Measurements from ENCODE around the gene SNTB2. TPM values are rescaled to one million over a fixed set of nuclear protein-coding genes. Genes with fewer than 3 reads are reported as not detected.
"Not testable (repeated sequence)": the region's sequence is repeated elsewhere in the genome, so short reads cannot be mapped to it uniquely, and the experiment has no call there.

SNTB2 gene
- total and polyA plus RNA-seq, 2 donors (not counting 1 experiment from before 2014, with no cell fraction given): 51.8 to 63.3 TPM

- H3K27me3 ChIP-seq (ENCODE audit: control insufficient read depth, insufficient read depth, low read length): no peaks in the 10 kb centered on the region
- H3K36me3 ChIP-seq (ENCODE audit: control insufficient read depth, insufficient read depth, low read length): no peaks in the 10 kb centered on the region
- no peak overlapping the region for H3K9ac ChIP-seq (ENCODE audit: insufficient read depth, low read length)
- DNase-seq (ENCODE audit: low read depth in 2 of 2): no peak
- no peaks in the 10 kb centered on the region for H3K4me1 ChIP-seq (ENCODE audit: control insufficient read depth, extremely low read depth, insufficient read depth, low read length)
- no peaks in the 10 kb centered on the region for H4K20me1 ChIP-seq (ENCODE audit: control insufficient read depth, extremely low read depth, insufficient read depth, low read length)
- no peak for TF ChIP-seq CTCF (conservative IDR thresholded peaks at IDR 0.05 in 1 of 2, IDR thresholded peaks at IDR 0.05 in 1 of 2; ENCODE audit: low read depth in 1 of 2, low read length in 2 of 2)
- no peak for TF ChIP-seq EZH2 (IDR thresholded peaks at IDR 0.05; ENCODE audit: low read length, missing control alignments)
- H2AFZ ChIP-seq (ENCODE audit: low read length): no peak overlapping the region
- no peaks in the 10 kb centered on the region for H3K9me3 ChIP-seq (ENCODE audit: control insufficient read depth, insufficient read depth, low read depth, low read length)
- no peak overlapping the region for H3K27ac ChIP-seq (ENCODE audit: insufficient read depth, low read length)
- no peak overlapping the region for H3K4me3 ChIP-seq (replicated peaks in 1 of 4; ENCODE audit: control extremely low read depth in 1 of 4, insufficient read depth in 1 of 4, low read depth in 3 of 4, low read length in 4 of 4)
- no peak overlapping the region for H3K4me2 ChIP-seq (ENCODE audit: extremely low read depth, insufficient read depth, low read length)
- no peaks in the 10 kb centered on the region for H3K79me2 ChIP-seq (ENCODE audit: control insufficient read depth, insufficient read depth, low read length)
These were observed 107.1 kb downstream of the SNTB2 start for GRCh38 chr16:69294051-69294450.

GRCh38 chr16:69296771-69297170 is 109.8 kb downstream of the SNTB2 start:
- not testable (repeated sequence) for H3K79me2 ChIP-seq (ENCODE audit: control insufficient read depth, insufficient read depth, low read length); H3K9ac ChIP-seq (ENCODE audit: insufficient read depth, low read length); H3K4me1 ChIP-seq (ENCODE audit: control insufficient read depth, extremely low read depth, insufficient read depth, low read length); H4K20me1 ChIP-seq (ENCODE audit: control insufficient read depth, extremely low read depth, insufficient read depth, low read length); H3K9me3 ChIP-seq (ENCODE audit: control insufficient read depth, insufficient read depth, low read depth, low read length); H3K36me3 ChIP-seq (ENCODE audit: control insufficient read depth, insufficient read depth, low read length); H2AFZ ChIP-seq (ENCODE audit: low read length); H3K27ac ChIP-seq (ENCODE audit: insufficient read depth, low read length); H3K27me3 ChIP-seq (ENCODE audit: control insufficient read depth, insufficient read depth, low read length); H3K4me3 ChIP-seq (replicated peaks in 1 of 4; ENCODE audit: control extremely low read depth in 1 of 4, insufficient read depth in 1 of 4, low read depth in 3 of 4, low read length in 4 of 4); DNase-seq (ENCODE audit: low read depth in 2 of 2); H3K4me2 ChIP-seq (ENCODE audit: extremely low read depth, insufficient read depth, low read length)

- DNase-seq (ENCODE audit: low read depth in 2 of 2): no peak
- no peaks in the 10 kb centered on the region for H3K9me3 ChIP-seq (ENCODE audit: control insufficient read depth, insufficient read depth, low read depth, low read length)
- no peaks in the 10 kb centered on the region for H3K79me2 ChIP-seq (ENCODE audit: control insufficient read depth, insufficient read depth, low read length)
These were observed 111.3 kb downstream of the SNTB2 start for GRCh38 chr16:69298261-69298660.

More at GRCh38 chr16:69298261-69298660, 111.3 kb downstream of the SNTB2 start:
- Histone ChIP-seq H3K36me3 (ENCODE audit: control insufficient read depth, insufficient read depth, low read length) (peaks cover 4% of the 10 kb centered on the region), H3K4me1 (ENCODE audit: control insufficient read depth, extremely low read depth, insufficient read depth, low read length) (no peaks in the 10 kb centered on the region), H2AFZ (ENCODE audit: low read length) (no peak overlapping the region), H3K4me2 (ENCODE audit: extremely low read depth, insufficient read depth, low read length) (no peak overlapping the region), H3K4me3 (replicated peaks in 1 of 4; ENCODE audit: control extremely low read depth in 1 of 4, insufficient read depth in 1 of 4, low read depth in 3 of 4, low read length in 4 of 4) (no peak overlapping the region), H3K27me3 (ENCODE audit: control insufficient read depth, insufficient read depth, low read length) (no peaks in the 10 kb centered on the region), H3K27ac (ENCODE audit: insufficient read depth, low read length) (no peak overlapping the region), H3K9ac (ENCODE audit: insufficient read depth, low read length) (no peak overlapping the region), H4K20me1 (ENCODE audit: control insufficient read depth, extremely low read depth, insufficient read depth, low read length) (no peaks in the 10 kb centered on the region)
- TF ChIP-seq CTCF (conservative IDR thresholded peaks at IDR 0.05 in 1 of 2, IDR thresholded peaks at IDR 0.05 in 1 of 2; ENCODE audit: low read depth in 1 of 2, low read length in 2 of 2) (no peak), EZH2 (IDR thresholded peaks at IDR 0.05; ENCODE audit: low read length, missing control alignments) (no peak)
